ENCODE measurements around the gene TAX1BP1. TPM values are rescaled to one million over a fixed set of nuclear protein-coding genes. Genes with fewer than 3 reads are reported as not detected.

The TAX1BP1 gene
- total RNA-seq, 6 donors from 2014 or later = 66.8 to 175 (median 100) TPM

DNA sequence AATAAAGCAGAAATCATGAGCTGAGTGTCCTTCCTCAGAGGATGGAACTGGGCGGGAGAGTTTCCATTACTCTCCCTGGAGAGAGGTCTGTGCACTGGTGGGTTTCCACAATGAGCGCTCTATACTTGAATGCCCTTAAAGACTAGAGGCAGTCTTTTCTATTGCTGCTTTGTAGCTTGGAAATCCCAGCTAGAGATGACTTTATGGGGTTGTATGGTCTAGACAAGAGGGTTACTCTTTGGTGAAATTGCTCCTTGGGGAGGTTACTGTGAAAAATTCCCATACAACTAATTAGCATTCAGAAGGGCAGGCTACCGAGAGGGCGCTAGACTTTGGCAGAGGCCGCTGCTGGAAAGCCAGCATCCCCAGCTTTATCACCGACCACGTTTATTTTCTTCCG lies 136.8 kb downstream of the TAX1BP1 start:
- DNase-seq (no peak), ATAC-seq (ENCODE audit: low FRiP score in 2 of 2) (no peak)
- 90% methylated on average over 8 of the region's 8 CpGs for WGBS, 2 donors

More for the DNA sequence above, 136.8 kb downstream of the TAX1BP1 start:
- no peaks in the 10 kb centered on the region for H3K27me3 ChIP-seq
- no peaks in the 10 kb centered on the region for H3K36me3 ChIP-seq
- H3K9me3 ChIP-seq = no peaks in the 10 kb centered on the region
- H3K27ac ChIP-seq = no peak overlapping the region
- H3K4me1 ChIP-seq = peaks cover 12 to 27% (median 17%) of the 10 kb centered on the region in 4 donors
- TF ChIP-seq, protein P1, sequence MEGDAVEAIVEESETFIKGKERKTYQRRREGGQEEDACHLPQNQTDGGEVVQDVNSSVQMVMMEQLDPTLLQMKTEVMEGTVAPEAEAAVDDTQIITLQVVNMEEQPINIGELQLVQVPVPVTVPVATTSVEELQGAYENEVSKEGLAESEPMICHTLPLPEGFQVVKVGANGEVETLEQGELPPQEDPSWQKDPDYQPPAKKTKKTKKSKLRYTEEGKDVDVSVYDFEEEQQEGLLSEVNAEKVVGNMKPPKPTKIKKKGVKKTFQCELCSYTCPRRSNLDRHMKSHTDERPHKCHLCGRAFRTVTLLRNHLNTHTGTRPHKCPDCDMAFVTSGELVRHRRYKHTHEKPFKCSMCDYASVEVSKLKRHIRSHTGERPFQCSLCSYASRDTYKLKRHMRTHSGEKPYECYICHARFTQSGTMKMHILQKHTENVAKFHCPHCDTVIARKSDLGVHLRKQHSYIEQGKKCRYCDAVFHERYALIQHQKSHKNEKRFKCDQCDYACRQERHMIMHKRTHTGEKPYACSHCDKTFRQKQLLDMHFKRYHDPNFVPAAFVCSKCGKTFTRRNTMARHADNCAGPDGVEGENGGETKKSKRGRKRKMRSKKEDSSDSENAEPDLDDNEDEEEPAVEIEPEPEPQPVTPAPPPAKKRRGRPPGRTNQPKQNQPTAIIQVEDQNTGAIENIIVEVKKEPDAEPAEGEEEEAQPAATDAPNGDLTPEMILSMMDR (IDR thresholded peaks at IDR 0.05) = no peak
- TF ChIP-seq POLR2A (IDR thresholded peaks at IDR 0.05) (no peak), POLR2AphosphoS5 (IDR thresholded peaks at IDR 0.05) (no peak), EP300 (IDR thresholded peaks at IDR 0.05) (no peak)
- no peak overlapping the region for H3K4me3 ChIP-seq

Other genes with a start within 250 kb of the TAX1BP1 start
- 10 to 100 TPM in 5 of 6 donors, 1 to 10 TPM in 1; 7.4 to 26.1 (median 21.8) TPM for gene HIBADH, start 77.3 kb upstream of the TAX1BP1 start, total RNA-seq